HCT116 (cell line): ENCODE results near the gene PRSS58. TPM values are rescaled to one million over a fixed set of nuclear protein-coding genes. Genes with fewer than 3 reads are reported as not detected.

Experiments
- ATAC-seq: fragments of 200-7000 bp; cut with Tn5 transposase; 2 replicates; pipeline ENCODE4 v1.9.1; 2020; ENCODE audit warnings: mild to moderate bottlenecking, moderate library complexity
- BruUV-seq: library from RNA; stranded (reverse); fragments of 400-500 nt; replicated peaks from 2 replicates; lab custom pipeline; 2021; lab: Mats Ljungman, UMichigan
- CTCF ChIA-PET: fragments of 300-600 bp; sonication (Branson Sonifier 250); formaldehyde crosslinking; loops from one replicate; lab custom pipeline; 2021; ENCODE audit warnings: antibody characterized with exemption; lab: Charles Lee
- POLR2A ChIA-PET: fragments of 300-600, 350-600 bp; sonication (Branson Sonifier 250); formaldehyde crosslinking; loops from one replicate; lab custom pipeline; 2021; ENCODE audit warnings: antibody characterized with exemption; lab: Charles Lee
- RAD21 ChIA-PET, 2 experiments: fragments of 300-600 bp; sonication (Branson Sonifier 250); formaldehyde crosslinking; loops; one replicate each; lab custom pipeline; 2023; ENCODE audit warnings: low total read pairs in 2 of 2; ENCODE audit not compliant: uncharacterized antibody in 2 of 2, unreplicated experiment in 2 of 2, low non-redundant PET in 1 of 2; lab: Charles Lee
- DNase-seq: peaks from one replicate; pipeline ENCODE4 v3.0.0-alpha.2; 2010; ENCODE audit warnings: low read depth, low spot score
- H2AFZ ChIP-seq: fragments of 200-600 bp; shearing (Covaris generic), sonication (generic); 2 replicates; pipeline ENCODE4 v1.6.1; 2017; ENCODE audit warnings: low read depth, mixed run types, mixed read lengths, antibody characterized with exemption, low read length; ENCODE audit not compliant: poor library complexity, severe bottlenecking
- H3K27ac ChIP-seq: 2 replicates; pipeline ENCODE4 v1.5.1; 2012; ENCODE audit warnings: low read depth, low read length
- H3K27me3 ChIP-seq: fragments of 200-600 bp; sonication (generic); 2 replicates; pipeline ENCODE4 v1.6.1; 2016; ENCODE audit warnings: mixed run types, low read length, mixed read lengths; ENCODE audit not compliant: insufficient read depth
- H3K36me3 ChIP-seq, 2 experiments: fragments of 200-500 bp in 1 of 2; fragments of 200-600 bp in 1 of 2; sonication (Bioruptor generic) in 1 of 2; sonication (generic) in 1 of 2; 2 replicates each; pipeline versions ENCODE4 v1.5.1 to v1.6.1; 2014 to 2016; ENCODE audit warnings: low read length in 2 of 2, inconsistent platforms in 1 of 2, mixed read lengths in 1 of 2, mixed run types in 1 of 2; ENCODE audit not compliant: insufficient read depth in 2 of 2, control insufficient read depth in 1 of 2
- H3K4me1 ChIP-seq, 2 experiments: fragments of 200-600 bp in 1 of 2; sonication (generic) in 1 of 2; 2 replicates each; pipeline versions ENCODE4 v1.5.1 to v1.6.1; 2012 to 2017; ENCODE audit warnings: low read length in 2 of 2, inconsistent platforms in 1 of 2, mild to moderate bottlenecking in 1 of 2, mixed read lengths in 1 of 2, mixed run types in 1 of 2, moderate library complexity in 1 of 2; ENCODE audit not compliant: insufficient read depth in 2 of 2, control insufficient read depth in 1 of 2
- H3K4me2 ChIP-seq: fragments of 200-600 bp; sonication (generic); 2 replicates; pipeline ENCODE4 v1.6.1; 2017; ENCODE audit warnings: mixed run types, low read length, mixed read lengths
- H3K4me3 ChIP-seq, 2 experiments: fragments of 200-600 bp in 1 of 2; sonication (generic) in 1 of 2; replicated peaks in 1 of 2; 2 replicates each; pipeline ENCODE4 v1.5.1; 2011 to 2016; ENCODE audit warnings: low read length in 2 of 2, control low read depth in 1 of 2, low read depth in 1 of 2, mild to moderate bottlenecking in 1 of 2, mixed read lengths in 1 of 2, mixed run types in 1 of 2
- H3K79me2 ChIP-seq: fragments of 200-600 bp; sonication (generic); 2 replicates; pipeline ENCODE4 v1.6.1; 2017; ENCODE audit warnings: mild to moderate bottlenecking, mixed run types, low read length, moderate library complexity, mixed read lengths; ENCODE audit not compliant: insufficient read depth
- H3K9ac ChIP-seq: fragments of 200-600 bp; sonication (generic); 2 replicates; pipeline ENCODE4 v1.6.1; 2016; ENCODE audit warnings: low read length, mixed read lengths
- H3K9me2 ChIP-seq: fragments of 200-600 bp; sonication (generic), shearing (Covaris generic); 2 replicates; pipeline ENCODE4 v1.6.1; 2017; ENCODE audit warnings: mixed run types, mild to moderate bottlenecking, moderate library complexity; ENCODE audit not compliant: insufficient read depth
- H3K9me3 ChIP-seq, 2 experiments: fragments of 200-500 bp in 1 of 2; fragments of 200-600 bp in 1 of 2; sonication (Bioruptor generic) in 1 of 2; sonication (generic) in 1 of 2; 2 replicates each; pipeline ENCODE4 v1.6.1; 2014 to 2017; ENCODE audit warnings: low read length in 2 of 2, mixed read lengths in 2 of 2, inconsistent platforms in 1 of 2, low read depth in 1 of 2, mild to moderate bottlenecking in 1 of 2, mixed run types in 1 of 2, moderate library complexity in 1 of 2; ENCODE audit not compliant: control insufficient read depth in 1 of 2, insufficient read depth in 1 of 2
- H4K20me1 ChIP-seq: fragments of 200-600 bp; sonication (generic), shearing (Covaris generic); 2 replicates; pipeline ENCODE4 v1.6.1; 2017; ENCODE audit warnings: mixed run types, mild to moderate bottlenecking, moderate library complexity; ENCODE audit not compliant: insufficient read depth
- CBX3 ChIP-seq: IDR thresholded peaks from 2 replicates; pipeline ENCODE4 v1.6.1; 2012; ENCODE audit warnings: low read depth
- CTCF ChIP-seq, 3 experiments: fragments of 200-600 bp in 1 of 3; sonication (generic) in 1 of 3; IDR thresholded peaks in 2 of 3; conservative IDR thresholded peaks in 1 of 3; 2 replicates each; pipeline ENCODE4 v1.5.1; 2012 to 2017; ENCODE audit warnings: low read depth in 2 of 3, low read length in 2 of 3, antibody characterized with exemption in 1 of 3, borderline replicate concordance in 1 of 3, control low read depth in 1 of 3, mild to moderate bottlenecking in 1 of 3, mixed read lengths in 1 of 3, mixed run types in 1 of 3, moderate library complexity in 1 of 3; ENCODE audit not compliant: insufficient read depth in 1 of 3
- EZH2 ChIP-seq: fragments of 200-600 bp; sonication (generic); IDR thresholded peaks from 2 replicates; pipeline ENCODE4 v1.6.1; 2017; ENCODE audit warnings: antibody characterized with exemption, mixed run types
- FOSL1 ChIP-seq: IDR thresholded peaks from 2 replicates; pipeline ENCODE4 v1.6.1; 2012; ENCODE audit warnings: low read depth
- JUND ChIP-seq: IDR thresholded peaks from 2 replicates; pipeline ENCODE4 v1.6.1; 2012
- POLR2AphosphoS5 ChIP-seq: IDR thresholded peaks from 2 replicates; pipeline ENCODE4 v1.6.1; 2011; ENCODE audit warnings: mild to moderate bottlenecking, low read depth, low read length, moderate library complexity
- RAD21 ChIP-seq: IDR thresholded peaks from 2 replicates; pipeline ENCODE4 v1.6.1; 2012; ENCODE audit warnings: low read depth, mild to moderate bottlenecking
- REST ChIP-seq: IDR thresholded peaks from 2 replicates; pipeline ENCODE4 v1.6.1; 2012; ENCODE audit warnings: low read depth
- SIN3A ChIP-seq: IDR thresholded peaks from 2 replicates; pipeline ENCODE4 v1.6.1; 2012; ENCODE audit warnings: low read depth
- SP1 ChIP-seq: IDR thresholded peaks from 2 replicates; pipeline ENCODE4 v1.6.1; 2012; ENCODE audit warnings: low read depth
- SRF ChIP-seq: IDR thresholded peaks from 2 replicates; pipeline ENCODE4 v1.6.1; 2012; ENCODE audit warnings: low read depth
- TCF7L2 ChIP-seq: IDR thresholded peaks from 2 replicates; pipeline ENCODE4 v1.7.0; 2011; ENCODE audit warnings: borderline replicate concordance, inconsistent platforms; ENCODE audit not compliant: insufficient read depth, insufficient read length; ENCODE audit errors: extremely low read depth
- YY1 ChIP-seq: IDR thresholded peaks from 2 replicates; pipeline ENCODE4 v1.6.1; 2011; ENCODE audit warnings: low read length, low read depth, moderate library complexity, mild to moderate bottlenecking; ENCODE audit not compliant: insufficient replicate concordance; ENCODE audit errors: extremely low read depth
- ZBTB33 ChIP-seq: IDR thresholded peaks from 2 replicates; pipeline ENCODE4 v1.6.1; 2011; ENCODE audit warnings: mild to moderate bottlenecking, low read length, moderate library complexity; ENCODE audit not compliant: insufficient replicate concordance; ENCODE audit errors: extremely low read depth
- ZFX ChIP-seq: fragments of 450-650 bp; IDR thresholded peaks from 2 replicates; pipeline ENCODE4 v1.6.1; 2017
- ZNF274 ChIP-seq: fragments of 200-500 bp; sonication (Bioruptor generic); IDR thresholded peaks from 2 replicates; pipeline ENCODE4 v1.6.1; 2014; ENCODE audit warnings: mild to moderate bottlenecking, low read depth, low read length, inconsistent platforms
- intact Hi-C: fragments of 100-400 bp; cut with micrococcal nuclease; formaldehyde crosslinking; loops from 2 replicates; pipeline ENCODE4 v1.10.0; 2022
- total RNA-seq: library from RNA; stranded (reverse); gene quantifications from one replicate; pipeline ENCODE4 v1.2.1, GENCODE V29; 2021; ENCODE audit not compliant: unreplicated experiment

PRSS58 gene
- total RNA-seq, 1 experiment from 2014 or later = not detected

GRCh38 chr7:142248166-142249160 is 9.4 kb downstream of the PRSS58 start:
- Histone ChIP-seq H3K4me1 (no peaks in the 10 kb centered on the region), H3K27ac (no peak overlapping the region), H4K20me1 (no peaks in the 10 kb centered on the region), H3K4me3 (no peak overlapping the region), H2AFZ (no peak overlapping the region), H3K4me2 (no peak overlapping the region), H3K79me2 (no peaks in the 10 kb centered on the region), H3K9me2 (no peaks in the 10 kb centered on the region), H3K9ac (no peak overlapping the region), H3K27me3 (peaks cover 6% of the 10 kb centered on the region; the same call in 1 of the 2 replicates), H3K9me3 (no peaks in the 10 kb centered on the region)
- ChIA-PET CTCF (interaction anchor here (1.0 kb wide), 1 partner anchor 55 kb away, joined by 4 read pairs; no protein-coding TSS in a partner anchor), POLR2A (no interaction called here), RAD21 (no interaction called here)
- no peak for ATAC-seq
- intact Hi-C loops = no loop called here
- BruUV-seq = no TSS peak
- TF ChIP-seq ZBTB33 = no peak
- TF ChIP-seq RAD21 = no peak
- TF ChIP-seq EZH2 = no peak
- no peak for TF ChIP-seq CTCF (IDR thresholded peaks at IDR 0.05 in 2 of 3, conservative IDR thresholded peaks at IDR 0.05 in 1 of 3; ENCODE audit: borderline replicate concordance in 1 of 3, insufficient read depth in 1 of 3, low read depth in 2 of 3, low read length in 2 of 3)
- no peak for TF ChIP-seq ZFX
- TF ChIP-seq POLR2AphosphoS5 = no peak
- no peak for TF ChIP-seq CBX3
- no peak for TF ChIP-seq SP1
- no peak for TF ChIP-seq JUND
- TF ChIP-seq FOSL1 = no peak
- TF ChIP-seq TCF7L2 = no peak
- no peak for TF ChIP-seq REST
- no peak for TF ChIP-seq ZNF274
- TF ChIP-seq SIN3A = no peak
- no peak for TF ChIP-seq SRF
- no peak for TF ChIP-seq YY1
- TF ChIP-seq, all 23 proteins: peak for 0
- no peaks in the 10 kb centered on the region for H3K36me3 ChIP-seq
- DNase-seq = no peak
